Activated CD8-positive, alpha-beta T cell treated with anti-CD3 and anti-CD28 coated beads, Interleukin-2, amount 10 ng/mL, durations not matched to agents 7 days and 5 days (primary cell): ENCODE data around the gene IPP. TPM values are rescaled to one million over a fixed set of nuclear protein-coding genes. Genes with fewer than 3 reads are reported as not detected.

ENCODE experiments used
- ATAC-seq: fragments of 150-1000 bp; cut with Tn5 transposase; one replicate; pipeline ENCODE4 v1.10.0; 2021; ENCODE audit warnings: moderate library complexity
- CTCF ChIA-PET: fragments of 350-600 bp; sonication (Branson Sonifier 250); formaldehyde crosslinking; loops from one replicate; lab custom pipeline; 2021; ENCODE audit warnings: antibody characterized with exemption; lab: Charles Lee
- POLR2A ChIA-PET: fragments of 350-600 bp; sonication (Branson Sonifier 250); formaldehyde crosslinking; loops from one replicate; lab custom pipeline; 2021; ENCODE audit warnings: antibody characterized with exemption; lab: Charles Lee
- DNase-seq: peaks from one replicate; pipeline ENCODE4 v3.0.0-alpha.2; 2020
- H3K27ac Mint-ChIP-seq: one replicate; pipeline ENCODE4 v1.8.0; 2021; ENCODE audit warnings: mild to moderate bottlenecking, mixed read lengths
- H3K27me3 Mint-ChIP-seq: one replicate; pipeline ENCODE4 v1.8.0; 2021; ENCODE audit warnings: low read depth, mixed read lengths
- H3K36me3 Mint-ChIP-seq: one replicate; pipeline ENCODE4 v1.8.0; 2021; ENCODE audit warnings: low read depth, mixed read lengths
- H3K4me1 Mint-ChIP-seq: one replicate; pipeline ENCODE4 v1.8.0; 2021; ENCODE audit warnings: low read depth, mixed read lengths
- H3K4me3 Mint-ChIP-seq: one replicate; pipeline ENCODE4 v1.8.0; 2021; ENCODE audit warnings: mild to moderate bottlenecking, mixed read lengths
- H3K9me3 Mint-ChIP-seq: one replicate; pipeline ENCODE4 v1.8.0; 2022; ENCODE audit warnings: mixed read lengths; ENCODE audit not compliant: insufficient read depth
- total RNA-seq, 2 experiments: library from RNA; stranded (reverse); gene quantifications; one replicate each; pipeline ENCODE4 v1.2.3, GENCODE V29; 2021

The IPP gene
- total RNA-seq, 2 experiments from 2014 or later = 9.2 to 10.4 TPM

GRCh38 chr1:45687754-45688740, 62.4 kb downstream of the IPP start, which contains the start of gene TMEM69:
Gene TMEM69 (plus strand): TSS chr1:45688181. CDS start chr1:45691069, 2,888 bp downstream.
- POLR2A ChIA-PET = interaction anchor here (0.6 to 2.6 kb wide), 14 partner anchors 9 to 616 kb away, joined by 3 to 22 read pairs (median 4); partner anchors contain the start of genes IPP, LRRC41, MAST2 and MUTYH
- H3K9me3 Mint-ChIP-seq = no peaks in the 10 kb centered on the region
- H3K27ac Mint-ChIP-seq = peak within 1 kb of the TSS; percentile 99
- ATAC-seq = no peak
- H3K4me1 Mint-ChIP-seq = peaks cover 33% of the 10 kb centered on the region
- H3K27me3 Mint-ChIP-seq = no peaks in the 10 kb centered on the region
- peaks cover 32% of the 10 kb centered on the region for H3K36me3 Mint-ChIP-seq
- CTCF ChIA-PET = interaction anchor here (1.0 to 1.2 kb wide), 2 partner anchors 11 to 155 kb away, joined by 3 read pairs; no protein-coding TSS in a partner anchor
- peak within 1 kb of the TSS; percentile 99 for H3K4me3 Mint-ChIP-seq
- DNase-seq = peak; percentile 89

- Mint-ChIP-seq H3K27ac (peak overlapping the region; percentile 99), H3K27me3 (no peaks in the 10 kb centered on the region), H3K4me1 (peaks cover 35% of the 10 kb centered on the region), H3K9me3 (no peaks in the 10 kb centered on the region), H3K36me3 (peaks cover 28% of the 10 kb centered on the region), H3K4me3 (peak overlapping the region; percentile 99)
- ATAC-seq (peak; percentile 88), DNase-seq (peak; percentile 98)
- POLR2A ChIA-PET = interaction anchor here (1.0 to 2.6 kb wide), 10 partner anchors 9 to 617 kb away, joined by 3 to 22 read pairs (median 4); partner anchors contain the start of genes IPP, LRRC41, MAST2 and MUTYH
- CTCF ChIA-PET = interaction anchor here (0.9 to 1.8 kb wide), 5 partner anchors 60 to 327 kb away, joined by 3 to 4 read pairs (median 4); no protein-coding TSS in a partner anchor
These were observed 63.3 kb downstream of the IPP start for GRCh38 chr1:45687014-45687753.

- POLR2A ChIA-PET = interaction anchor here (0.7 to 2.6 kb wide), 29 partner anchors 8 to 966 kb away, joined by 3 to 22 read pairs (median 4); partner anchors contain the start of genes AKR1A1, IPP, LRRC41 and MAST2
- H3K27ac Mint-ChIP-seq = peak within 1 kb of the TSS; percentile 99
- ATAC-seq = peak; percentile 73
- DNase-seq = peak; percentile 98
- H3K27me3 Mint-ChIP-seq = no peaks in the 10 kb centered on the region
- peaks cover 34% of the 10 kb centered on the region for H3K4me1 Mint-ChIP-seq
- H3K9me3 Mint-ChIP-seq = no peaks in the 10 kb centered on the region
- CTCF ChIA-PET = interaction anchor here (0.7 to 1.8 kb wide), 13 partner anchors 14 to 537 kb away, joined by 3 to 4 read pairs (median 3); no protein-coding TSS in a partner anchor
- peaks cover 25% of the 10 kb centered on the region for H3K36me3 Mint-ChIP-seq
- peak within 1 kb of the TSS; percentile 99 for H3K4me3 Mint-ChIP-seq
These were observed 64.0 kb downstream of the IPP start, which contains the start of gene GPBP1L1 for GRCh38 chr1:45686288-45687013. Gene GPBP1L1 (minus strand): TSS chr1:45686533. CDS start chr1:45659087, 27,446 bp downstream.

GRCh38 chr1:45686015-45686287, 64.5 kb downstream of the IPP start:
- no peaks in the 10 kb centered on the region for H3K27me3 Mint-ChIP-seq
- ChIA-PET CTCF (interaction anchor here (0.7 to 1.8 kb wide), 15 partner anchors 13 to 538 kb away, joined by 3 to 4 read pairs (median 3); no protein-coding TSS in a partner anchor), POLR2A (interaction anchor here (0.6 to 2.6 kb wide), 26 partner anchors 8 to 965 kb away, joined by 3 to 22 read pairs (median 4); partner anchors contain the start of genes AKR1A1, MAST2, NASP and PRDX1)
- peak overlapping the region; percentile 99 for H3K4me3 Mint-ChIP-seq
- H3K27ac Mint-ChIP-seq = peak overlapping the region; percentile 99
- H3K4me1 Mint-ChIP-seq = peaks cover 37% of the 10 kb centered on the region
- H3K36me3 Mint-ChIP-seq = peaks cover 25% of the 10 kb centered on the region
- no peaks in the 10 kb centered on the region for H3K9me3 Mint-ChIP-seq
- peak; percentile 73 for DNase-seq
- ATAC-seq = peak; percentile 11

- Mint-ChIP-seq H3K4me1 (peaks cover 40% of the 10 kb centered on the region), H3K36me3 (peaks cover 23% of the 10 kb centered on the region), H3K27me3 (no peaks in the 10 kb centered on the region), H3K9me3 (no peaks in the 10 kb centered on the region), H3K27ac (peak overlapping the region; percentile 99), H3K4me3 (peak overlapping the region; percentile 99)
- ChIA-PET POLR2A (interaction anchor here (0.6 to 2.6 kb wide), 22 partner anchors 7 to 965 kb away, joined by 3 to 22 read pairs (median 4); partner anchors contain the start of genes AKR1A1, MAST2, NASP and PRDX1), CTCF (interaction anchor here (0.7 to 1.8 kb wide), 13 partner anchors 13 to 538 kb away, joined by 3 to 4 read pairs (median 3); no protein-coding TSS in a partner anchor)
- no peak for ATAC-seq
- DNase-seq = peak; percentile 24
These were observed 65.0 kb downstream of the IPP start for GRCh38 chr1:45685308-45686014.

GRCh38 chr1:45684402-45684801, 66.1 kb downstream of the IPP start:
- Mint-ChIP-seq H3K9me3 (no peaks in the 10 kb centered on the region), H3K27ac (peak overlapping the region; percentile 6), H3K27me3 (no peaks in the 10 kb centered on the region), H3K4me1 (peaks cover 36% of the 10 kb centered on the region), H3K4me3 (peak overlapping the region; percentile 99), H3K36me3 (peaks cover 18% of the 10 kb centered on the region)
- DNase-seq = no peak
- CTCF ChIA-PET = no interaction called here
- POLR2A ChIA-PET = interaction anchor here (0.6 kb wide), 3 partner anchors 22 to 168 kb away, joined by 3 to 5 read pairs (median 3); no protein-coding TSS in a partner anchor
- no peak for ATAC-seq

DNA sequence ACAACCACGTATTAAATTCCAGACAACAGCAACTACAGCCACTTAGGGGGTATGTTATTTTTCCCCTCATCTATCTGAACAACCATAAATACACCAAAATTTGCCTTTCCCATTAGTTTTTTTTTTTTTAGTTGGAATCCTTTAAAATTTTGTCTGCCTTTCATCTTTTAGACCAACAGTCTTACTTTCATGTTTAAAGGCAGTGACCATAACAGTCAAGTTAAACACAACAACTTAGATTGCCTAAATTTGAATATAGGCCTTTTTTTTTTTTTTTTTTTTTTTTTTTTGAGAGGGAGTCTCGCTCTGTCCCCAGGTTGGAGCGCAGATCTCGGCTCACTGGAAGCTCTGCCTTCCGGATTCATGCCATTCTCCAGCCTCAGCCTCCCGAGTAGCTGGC, 67.5 kb downstream of the IPP start:
- Mint-ChIP-seq H3K27me3 (no peaks in the 10 kb centered on the region), H3K4me3 (no peak overlapping the region), H3K9me3 (no peaks in the 10 kb centered on the region), H3K27ac (no peak overlapping the region), H3K4me1 (peaks cover 34% of the 10 kb centered on the region), H3K36me3 (peaks cover 15% of the 10 kb centered on the region)
- CTCF ChIA-PET = interaction anchor here (1.3 kb wide), 1 partner anchor 14 kb away, joined by 3 read pairs; no protein-coding TSS in a partner anchor
- ATAC-seq (no peak), DNase-seq (no peak)
- POLR2A ChIA-PET = interaction anchor here (0.9 kb wide), 1 partner anchor 132 kb away, joined by 3 read pairs; no protein-coding TSS in a partner anchor

DNA sequence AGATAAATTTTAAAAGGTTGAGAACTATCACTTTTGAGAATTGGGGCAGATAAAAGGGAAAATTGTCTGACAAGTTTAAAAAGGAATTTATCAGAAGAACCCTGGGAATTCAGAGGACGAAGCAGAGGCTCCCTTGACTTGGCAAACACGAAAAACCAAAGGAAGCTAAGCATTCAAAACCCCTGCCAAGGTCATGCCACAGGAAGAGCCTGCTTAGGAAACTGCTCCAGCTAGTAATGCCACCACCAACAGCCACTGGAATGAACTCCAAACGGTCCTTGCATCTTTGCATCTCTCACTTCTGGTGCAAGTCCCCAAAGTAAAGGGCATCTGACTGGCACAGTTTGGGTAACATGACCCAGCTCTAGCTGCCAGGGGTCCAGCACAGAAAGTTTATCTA, 71.3 kb downstream of the IPP start:
- DNase-seq = no peak
- peaks cover 10% of the 10 kb centered on the region for H3K36me3 Mint-ChIP-seq
- no peak overlapping the region for H3K27ac Mint-ChIP-seq
- CTCF ChIA-PET = interaction anchor here (0.8 to 1.2 kb wide), 2 partner anchors 11 to 14 kb away, joined by 3 read pairs; no protein-coding TSS in a partner anchor
- no peaks in the 10 kb centered on the region for H3K9me3 Mint-ChIP-seq
- no peak for ATAC-seq
- H3K27me3 Mint-ChIP-seq = no peaks in the 10 kb centered on the region
- no peak overlapping the region for H3K4me3 Mint-ChIP-seq
- POLR2A ChIA-PET = interaction anchor here (1.8 kb wide), 1 partner anchor 9 kb away, joined by 5 read pairs; the partner anchor contains the start of gene TMEM69
- H3K4me1 Mint-ChIP-seq = peaks cover 22% of the 10 kb centered on the region

DNA sequence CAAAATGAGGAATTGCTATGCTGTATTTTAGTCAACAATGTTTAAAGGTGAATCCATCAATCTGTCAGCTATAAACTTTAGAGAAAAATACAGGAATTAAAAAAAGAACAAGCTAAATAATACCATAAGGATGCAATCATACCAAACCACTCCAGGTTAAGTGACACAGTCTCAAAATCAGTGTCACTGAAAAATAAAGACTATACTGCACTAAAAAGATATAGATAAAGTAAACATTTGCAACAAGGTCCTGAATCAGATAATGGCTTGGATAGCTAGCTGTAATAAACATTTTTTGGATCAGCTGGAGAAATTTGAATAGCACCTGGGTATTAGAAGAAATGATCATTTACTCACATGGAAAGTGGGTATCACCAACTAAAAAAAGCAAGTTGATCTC, 72.0 kb downstream of the IPP start:
- ChIA-PET CTCF (interaction anchor here (0.7 to 1.2 kb wide), 3 partner anchors 11 to 32 kb away, joined by 3 read pairs; no protein-coding TSS in a partner anchor), POLR2A (interaction anchor here (0.7 to 1.8 kb wide), 2 partner anchors 8 to 10 kb away, joined by 4 to 5 read pairs; partner anchors contain the start of genes GPBP1L1 and TMEM69)
- no peaks in the 10 kb centered on the region for H3K27me3 Mint-ChIP-seq
- ATAC-seq (no peak), DNase-seq (no peak)
- H3K4me3 Mint-ChIP-seq = no peak overlapping the region
- H3K27ac Mint-ChIP-seq = no peak overlapping the region
- no peaks in the 10 kb centered on the region for H3K9me3 Mint-ChIP-seq
- peaks cover 10% of the 10 kb centered on the region for H3K36me3 Mint-ChIP-seq
- H3K4me1 Mint-ChIP-seq = peaks cover 22% of the 10 kb centered on the region
